MM.1S (cell line): ENCODE measurements around the gene SPRR1B.
"Not testable (repeated sequence)": the region's sequence is repeated elsewhere in the genome, so short reads cannot be mapped to it uniquely, and the experiment has no call there.

ENCODE experiments used
- DNase-seq: peaks from one replicate; pipeline ENCODE4 v3.0.0-alpha.2; 2015
- H2AFZ ChIP-seq: fragments of 300-600 bp; sonication (generic); 2 replicates; pipeline ENCODE4 v1.6.0; 2016; ENCODE audit warnings: antibody characterized with exemption, low read length
- H3F3A ChIP-seq: fragments of 300-600 bp; sonication (generic); 2 replicates; pipeline ENCODE4 v1.6.1; 2016; ENCODE audit warnings: mild to moderate bottlenecking, antibody characterized with exemption, low read length, moderate library complexity, mixed read lengths; ENCODE audit not compliant: insufficient read depth
- H3K27ac ChIP-seq: fragments of 300-600 bp; sonication (generic); 2 replicates; pipeline ENCODE4 v1.5.1; 2016; ENCODE audit warnings: mild to moderate bottlenecking, low read length
- H3K27me3 ChIP-seq: fragments of 300-600 bp; sonication (generic); replicated peaks from 2 replicates; pipeline ENCODE4 v1.6.0; 2016; ENCODE audit warnings: low read length; ENCODE audit not compliant: insufficient read depth
- H3K36me3 ChIP-seq: fragments of 300-600 bp; sonication (generic); replicated peaks from 2 replicates; pipeline ENCODE4 v1.6.1; 2016; ENCODE audit warnings: mild to moderate bottlenecking, low read length, mixed read lengths; ENCODE audit not compliant: insufficient read depth
- H3K4me1 ChIP-seq: fragments of 300-600 bp; sonication (generic); 2 replicates; pipeline ENCODE4 v1.6.1; 2016; ENCODE audit warnings: low read length, mixed read lengths
- H3K4me2 ChIP-seq: fragments of 300-600 bp; sonication (generic); 2 replicates; pipeline ENCODE4 v1.6.0; 2016; ENCODE audit warnings: low read depth, low read length
- H3K4me3 ChIP-seq: fragments of 300-600 bp; sonication (generic); 2 replicates; pipeline ENCODE4 v1.5.1; 2016; ENCODE audit warnings: low read length, mixed read lengths
- H3K79me2 ChIP-seq: fragments of 300-600 bp; sonication (generic); 2 replicates; pipeline ENCODE4 v1.6.1; 2016; ENCODE audit warnings: mixed run types, low read length, mixed read lengths
- H3K9ac ChIP-seq: fragments of 300-600 bp; sonication (generic); 2 replicates; pipeline ENCODE4 v1.6.1; 2016; ENCODE audit warnings: low read length, mixed read lengths
- H3K9me2 ChIP-seq: fragments of 300-600 bp; sonication (generic); replicated peaks from 2 replicates; pipeline ENCODE4 v1.6.1; 2016; ENCODE audit warnings: mild to moderate bottlenecking, low read length, mixed read lengths; ENCODE audit not compliant: insufficient read depth
- H3K9me3 ChIP-seq: fragments of 300-600 bp; sonication (generic); replicated peaks from 2 replicates; pipeline ENCODE4 v1.6.1; 2016; ENCODE audit warnings: mild to moderate bottlenecking, low read length, mixed read lengths; ENCODE audit not compliant: insufficient read depth
- H4K20me1 ChIP-seq: fragments of 300-600 bp; sonication (generic); 2 replicates; pipeline ENCODE4 v1.6.1; 2016; ENCODE audit warnings: mild to moderate bottlenecking, low read length, moderate library complexity, mixed read lengths; ENCODE audit not compliant: insufficient read depth
- EZH2 ChIP-seq: fragments of 300-600 bp; sonication (generic); optimal IDR thresholded peaks from 2 replicates; pipeline ENCODE3; 2017; ENCODE audit warnings: low read depth, mild to moderate bottlenecking, antibody characterized with exemption, low read length, mixed read lengths
- EZH2phosphoT487 ChIP-seq: fragments of 300-600 bp; sonication (generic); IDR thresholded peaks from 2 replicates; pipeline ENCODE4 v1.6.1; 2018; ENCODE audit warnings: antibody characterized with exemption, low read length
- TF ChIP-seq, protein P1 (sequence below): fragments of 300-600 bp; sonication (generic); IDR thresholded peaks from 2 replicates; pipeline ENCODE4 v1.5.1; 2016; ENCODE audit warnings: antibody characterized with exemption, low read length, mixed read lengths

SPRR1B gene

GRCh38 chr1:153035211-153035610 lies 4.2 kb downstream of the SPRR1B start:
- Histone ChIP-seq H3K79me2 (no peaks in the 10 kb centered on the region), H3K9ac (no peak overlapping the region), H3K9me3 (no peaks in the 10 kb centered on the region), H3K4me3 (no peak overlapping the region), H3K27ac (no peak overlapping the region), H3K4me2 (no peak overlapping the region), H2AFZ (no peak overlapping the region), H3K27me3 (no peaks in the 10 kb centered on the region), H4K20me1 (no peaks in the 10 kb centered on the region), H3K36me3 (no peaks in the 10 kb centered on the region), H3K4me1 (no peaks in the 10 kb centered on the region), H3F3A (no peaks in the 10 kb centered on the region), H3K9me2 (no peaks in the 10 kb centered on the region)
- TF ChIP-seq EZH2phosphoT487, result no peak
- DNase-seq, result no peak

DNA sequence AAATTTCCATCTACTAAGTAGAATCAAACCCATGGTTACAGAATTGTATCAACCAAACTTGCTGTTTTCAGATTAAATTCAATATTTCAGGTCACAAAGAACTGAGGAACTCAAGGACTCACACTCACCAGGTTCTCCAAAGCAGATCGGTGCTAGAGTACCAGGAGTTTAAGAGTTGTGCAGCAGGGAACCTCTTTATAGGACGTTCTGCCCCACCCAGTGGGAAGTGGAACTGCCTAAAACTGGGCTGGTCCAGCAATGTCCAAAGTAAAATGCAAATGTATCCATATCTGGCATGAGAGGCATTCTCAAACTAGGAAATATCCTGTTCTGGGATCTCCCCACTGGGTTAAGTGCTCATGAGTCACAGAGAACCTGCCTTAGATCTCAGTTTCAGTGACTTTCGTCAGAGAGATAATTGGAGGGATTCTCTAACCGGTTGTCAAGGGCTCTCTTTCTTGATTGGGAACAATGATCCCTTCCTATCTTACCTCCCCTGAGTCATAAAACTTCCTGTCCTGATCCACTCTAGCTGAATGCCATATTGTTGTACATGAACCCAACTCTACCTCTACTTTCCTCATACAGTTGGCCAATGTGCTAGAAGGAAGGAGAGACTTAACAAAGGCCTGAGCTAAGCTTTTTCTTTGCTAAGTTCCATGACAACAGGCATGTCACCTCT lies 10.1 kb downstream of the SPRR1B start, which contains the start of gene SPRR2D:
Gene SPRR2D (minus strand): TSS at position 171 of the 682 bp plus-strand sequence. CDS start 774 bp downstream, outside the sequence.
- no peaks in the 10 kb centered on the region for H4K20me1 ChIP-seq

DNA sequence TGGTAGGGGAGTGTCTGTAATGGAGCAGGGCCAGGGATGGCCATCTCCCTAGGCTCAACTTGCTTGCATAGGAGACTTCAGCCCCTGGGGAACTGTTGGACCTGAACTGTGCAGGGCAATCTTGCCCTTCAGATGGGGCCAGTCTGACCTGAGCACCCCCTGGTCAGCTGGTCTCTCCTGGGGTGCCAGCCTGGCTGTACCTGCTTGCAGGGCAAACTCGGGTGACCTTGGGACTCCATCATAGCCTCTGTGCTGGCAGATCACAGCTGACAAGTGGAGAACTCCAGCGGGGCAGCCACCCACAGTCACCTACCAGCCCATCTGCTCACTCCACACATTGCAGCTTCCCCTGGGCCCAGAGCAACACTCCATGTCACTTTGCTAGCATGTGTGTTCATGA lies 18.2 kb downstream of the SPRR1B start:
- H3K27me3 ChIP-seq, result no peaks in the 10 kb centered on the region
- TF ChIP-seq EZH2 (no peak), EZH2phosphoT487 (no peak)
- TF ChIP-seq, protein P1, sequence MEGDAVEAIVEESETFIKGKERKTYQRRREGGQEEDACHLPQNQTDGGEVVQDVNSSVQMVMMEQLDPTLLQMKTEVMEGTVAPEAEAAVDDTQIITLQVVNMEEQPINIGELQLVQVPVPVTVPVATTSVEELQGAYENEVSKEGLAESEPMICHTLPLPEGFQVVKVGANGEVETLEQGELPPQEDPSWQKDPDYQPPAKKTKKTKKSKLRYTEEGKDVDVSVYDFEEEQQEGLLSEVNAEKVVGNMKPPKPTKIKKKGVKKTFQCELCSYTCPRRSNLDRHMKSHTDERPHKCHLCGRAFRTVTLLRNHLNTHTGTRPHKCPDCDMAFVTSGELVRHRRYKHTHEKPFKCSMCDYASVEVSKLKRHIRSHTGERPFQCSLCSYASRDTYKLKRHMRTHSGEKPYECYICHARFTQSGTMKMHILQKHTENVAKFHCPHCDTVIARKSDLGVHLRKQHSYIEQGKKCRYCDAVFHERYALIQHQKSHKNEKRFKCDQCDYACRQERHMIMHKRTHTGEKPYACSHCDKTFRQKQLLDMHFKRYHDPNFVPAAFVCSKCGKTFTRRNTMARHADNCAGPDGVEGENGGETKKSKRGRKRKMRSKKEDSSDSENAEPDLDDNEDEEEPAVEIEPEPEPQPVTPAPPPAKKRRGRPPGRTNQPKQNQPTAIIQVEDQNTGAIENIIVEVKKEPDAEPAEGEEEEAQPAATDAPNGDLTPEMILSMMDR, result no peak
- H3K36me3 ChIP-seq, result no peaks in the 10 kb centered on the region
- no peak overlapping the region for H3K9ac ChIP-seq
- no peaks in the 10 kb centered on the region for H3F3A ChIP-seq
- H3K27ac ChIP-seq, result no peak overlapping the region
- no peaks in the 10 kb centered on the region for H3K9me3 ChIP-seq
- H3K4me1 ChIP-seq, result peaks cover 5% of the 10 kb centered on the region; the same call in 1 of the 2 replicates
- H3K79me2 ChIP-seq, result no peaks in the 10 kb centered on the region
- H4K20me1 ChIP-seq, result no peaks in the 10 kb centered on the region
- H3K4me3 ChIP-seq, result no peak overlapping the region
- no peaks in the 10 kb centered on the region for H3K9me2 ChIP-seq
- no peak overlapping the region for H2AFZ ChIP-seq
- no peak overlapping the region for H3K4me2 ChIP-seq
- DNase-seq, result no peak

More for the DNA sequence above, 10.1 kb downstream of the SPRR1B start, which contains the start of gene SPRR2D:
- no peaks in the 10 kb centered on the region for H3K9me3 ChIP-seq
- no peak within 1 kb of the TSS for H3K4me2 ChIP-seq
- no peak within 1 kb of the TSS for H2AFZ ChIP-seq
- no peak for DNase-seq
- H3K36me3 ChIP-seq, result no peaks in the 10 kb centered on the region
- no peak within 1 kb of the TSS for H3K4me3 ChIP-seq
- no peaks in the 10 kb centered on the region for H3F3A ChIP-seq
- H3K27ac ChIP-seq, result no peak within 1 kb of the TSS
- no peaks in the 10 kb centered on the region for H3K27me3 ChIP-seq
- no peaks in the 10 kb centered on the region for H3K9me2 ChIP-seq
- no peak for TF ChIP-seq EZH2phosphoT487
- TF ChIP-seq EZH2, result no peak
- TF ChIP-seq, protein P1, result no peak
- peaks cover 3% of the 10 kb centered on the region; the same call in 1 of the 2 replicates for H3K4me1 ChIP-seq
- H3K9ac ChIP-seq, result no peak within 1 kb of the TSS
- no peaks in the 10 kb centered on the region for H3K79me2 ChIP-seq

DNA sequence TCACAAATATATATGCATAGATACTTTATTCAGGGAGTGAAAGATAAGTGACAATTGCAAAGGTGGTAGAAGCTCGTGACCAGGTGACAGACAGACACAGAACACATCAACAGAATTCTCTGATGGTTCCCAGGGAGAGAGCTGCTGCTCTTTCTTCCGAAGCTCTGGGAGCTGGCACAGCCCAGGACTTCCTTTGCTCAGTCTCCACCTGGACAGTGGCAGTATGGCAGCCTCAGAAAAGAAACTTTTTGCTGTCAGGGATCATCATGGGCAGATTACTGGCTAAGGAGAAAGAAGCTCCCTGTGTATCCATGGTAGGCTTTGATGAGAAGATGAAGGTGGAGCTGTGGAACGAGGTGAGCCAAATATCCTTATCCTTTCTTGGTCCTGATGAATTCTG lies 25.1 kb downstream of the SPRR1B start:
- peaks cover 13% of the 10 kb centered on the region for H3K4me1 ChIP-seq
- H3K9me2 ChIP-seq, H2AFZ ChIP-seq, H3K36me3 ChIP-seq, H3K4me3 ChIP-seq, H3K4me2 ChIP-seq, H3K27me3 ChIP-seq, H3F3A ChIP-seq, H4K20me1 ChIP-seq, H3K27ac ChIP-seq, H3K79me2 ChIP-seq, H3K9ac ChIP-seq, H3K9me3 ChIP-seq, DNase-seq: not testable (repeated sequence)
